ENCODE results near the gene POU4F3.
A peak's percentile ranks its signal among the peaks of the same experiment; 100 is the strongest.
"Not testable (repeated sequence)": the region's sequence is repeated elsewhere in the genome, so short reads cannot be mapped to it uniquely, and the experiment has no call there.

Gene POU4F3

DNA sequence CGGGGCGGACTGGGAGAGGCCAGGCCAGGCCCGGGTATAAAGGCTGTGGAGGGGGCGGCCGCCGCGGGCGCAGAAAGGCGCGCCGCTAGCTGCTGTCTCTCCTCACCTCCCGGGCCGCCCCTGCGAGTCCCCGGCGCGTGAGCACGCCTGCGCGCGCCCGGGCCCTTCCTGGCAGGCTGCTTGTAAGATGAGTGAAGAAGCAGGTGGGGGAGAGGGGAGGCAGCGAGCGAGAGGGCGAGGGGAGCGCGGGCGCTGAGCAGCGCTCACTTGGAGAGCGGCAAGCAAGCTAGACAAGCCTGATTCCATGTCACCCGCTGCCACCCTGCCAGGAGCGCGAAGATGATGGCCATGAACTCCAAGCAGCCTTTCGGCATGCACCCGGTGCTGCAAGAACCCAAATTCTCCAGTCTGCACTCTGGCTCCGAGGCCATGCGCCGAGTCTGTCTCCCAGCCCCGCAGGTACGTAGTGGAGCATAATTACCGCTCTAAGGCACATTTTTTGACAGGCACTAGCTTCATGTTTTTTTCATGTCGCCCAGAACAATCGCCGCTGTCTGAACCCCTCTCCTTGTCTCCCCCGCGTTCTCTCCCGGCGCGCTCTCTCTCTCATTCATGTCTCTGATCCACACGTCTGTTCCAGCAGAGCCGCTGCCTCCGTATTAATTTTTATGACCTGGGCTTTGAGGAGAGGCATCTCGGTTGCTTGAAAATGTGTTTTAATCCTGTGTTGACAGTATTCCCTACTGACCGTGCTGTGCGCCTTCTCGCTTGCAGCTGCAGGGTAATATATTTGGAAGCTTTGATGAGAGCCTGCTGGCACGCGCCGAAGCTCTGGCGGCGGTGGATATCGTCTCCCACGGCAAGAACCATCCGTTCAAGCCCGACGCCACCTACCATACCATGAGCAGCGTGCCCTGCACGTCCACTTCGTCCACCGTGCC lies at the start of gene POU4F3:
Gene POU4F3 (plus strand): TSS at position 66 of the 941 bp plus-strand sequence. CDS start 274 bp downstream, at position 340.
- no peak for DNase-seq (ENCODE audit: low spot score)

- DNase-seq (ENCODE audit: low spot score): peak; percentile 14
Observed at GRCh38 chr5:146290318-146290717, 48.3 kb upstream of the POU4F3 start.

DNA sequence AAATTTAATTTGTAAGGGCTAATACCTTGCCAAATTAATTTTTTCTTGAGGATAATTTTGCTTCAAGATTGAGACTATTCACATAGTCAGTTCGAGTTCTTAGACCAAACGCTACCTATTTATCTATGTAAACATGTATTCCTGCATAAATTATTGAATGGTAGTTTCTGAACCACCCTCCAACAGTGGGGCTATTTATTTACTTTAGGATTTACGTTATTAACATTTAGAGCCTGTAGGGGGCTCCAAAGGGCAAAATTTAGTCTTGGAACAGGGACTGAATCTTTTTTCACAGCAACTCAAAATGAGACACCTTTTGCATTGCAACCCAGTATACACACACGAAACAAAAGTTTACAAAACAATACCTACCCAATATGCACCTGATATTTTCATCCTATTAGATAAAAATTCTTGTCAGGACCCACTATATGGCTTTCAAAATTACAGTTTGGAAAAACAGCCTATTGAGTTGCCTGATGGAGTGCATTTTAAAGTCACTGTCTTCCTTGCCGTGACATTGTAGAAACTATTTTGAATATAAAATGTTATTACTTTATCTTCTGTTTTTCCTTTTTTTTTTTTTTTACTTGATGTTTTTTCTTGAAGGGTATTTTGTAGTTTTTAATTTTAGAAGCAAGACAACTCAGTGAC lies 47.1 kb upstream of the POU4F3 start:
- DNase-seq (ENCODE audit: low spot score): peak; percentile 78

- no peak for DNase-seq (ENCODE audit: low spot score)
Observed at GRCh38 chr5:146296245-146296644, 42.4 kb upstream of the POU4F3 start.

DNA sequence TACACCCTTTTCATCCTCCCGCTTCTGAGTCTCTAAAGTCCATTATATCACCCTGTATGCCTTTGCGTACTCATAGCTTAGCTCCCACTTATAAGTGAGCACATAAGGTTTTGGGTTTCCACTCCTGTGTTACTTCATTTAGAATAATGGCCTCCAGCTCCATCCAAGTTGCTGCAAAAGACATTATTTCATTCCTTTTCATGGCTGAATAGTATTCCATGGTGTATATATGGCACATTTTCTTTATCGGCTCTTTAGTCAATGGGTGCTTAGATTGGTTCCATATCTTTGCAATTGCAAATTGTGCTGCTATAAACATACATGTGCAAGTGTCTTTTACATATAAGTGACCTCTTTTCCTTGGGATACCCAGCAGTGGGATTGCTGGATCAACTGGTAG lies 39.7 kb upstream of the POU4F3 start:
- DNase-seq (ENCODE audit: low spot score): not testable (repeated sequence)

DNA sequence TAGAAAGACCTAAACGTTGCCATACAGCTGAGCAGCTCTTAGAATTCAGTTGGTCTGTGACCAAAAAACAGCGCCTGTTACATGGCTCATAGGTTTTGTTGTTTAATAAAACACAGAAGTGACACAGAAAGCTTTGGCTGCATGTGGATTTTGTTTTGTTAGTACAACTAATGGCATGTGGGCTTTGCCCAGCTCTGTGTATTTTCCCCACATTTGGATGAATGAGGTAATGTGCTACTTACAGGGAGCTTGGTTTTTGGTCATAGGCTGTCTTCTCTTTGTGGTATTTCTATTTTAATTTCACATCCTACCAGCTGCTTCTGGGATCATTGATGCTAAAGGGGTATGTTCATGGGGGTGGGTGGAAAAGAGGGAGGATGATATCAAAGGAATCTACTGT lies 37.0 kb upstream of the POU4F3 start:
- DNase-seq (ENCODE audit: low spot score): no peak

- DNase-seq (ENCODE audit: low spot score): no peak
Observed at GRCh38 chr5:146302406-146302805, 36.2 kb upstream of the POU4F3 start.

DNA sequence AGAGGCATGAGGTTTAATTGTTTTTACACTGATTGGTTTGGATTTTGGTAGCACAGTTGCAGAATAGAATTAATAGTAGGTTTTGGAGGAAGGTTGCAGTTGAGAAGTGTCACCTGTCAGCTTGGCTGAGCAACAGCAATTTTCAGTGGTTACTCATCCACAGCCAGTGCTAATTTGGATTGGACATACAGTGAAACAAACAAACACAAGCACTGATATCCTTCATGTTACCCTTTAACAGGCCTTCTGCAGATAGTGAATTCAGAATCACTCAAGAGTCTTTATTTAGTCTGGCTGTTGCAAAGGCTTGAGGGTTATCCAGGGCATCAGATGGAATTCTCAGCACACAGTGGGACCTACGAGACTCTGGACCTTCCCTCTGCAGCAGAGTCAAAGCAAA lies 31.8 kb upstream of the POU4F3 start:
- DNase-seq (ENCODE audit: low spot score): no peak

DNA sequence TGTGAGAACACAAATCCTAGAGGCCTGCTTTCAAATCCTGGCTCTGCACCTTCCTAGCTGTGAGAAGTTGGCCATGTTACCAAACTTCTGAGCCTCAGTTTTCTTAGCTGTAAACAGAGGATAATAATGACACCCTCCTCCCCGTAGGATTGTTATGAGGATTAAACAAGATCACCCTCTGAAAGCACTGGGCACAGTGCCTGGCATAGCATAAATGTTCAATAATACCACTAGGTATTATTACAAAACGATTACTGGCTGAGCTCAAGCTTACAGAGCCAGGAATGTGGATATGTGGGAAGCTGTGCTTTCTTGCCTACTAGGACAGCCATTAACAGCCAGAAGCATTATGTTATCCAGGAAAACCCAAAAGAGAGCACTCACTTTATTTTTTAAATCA lies 30.8 kb upstream of the POU4F3 start:
- no peak for DNase-seq (ENCODE audit: low spot score)

- no peak for DNase-seq (ENCODE audit: low spot score)
Observed at GRCh38 chr5:146310540-146310939, 28.1 kb upstream of the POU4F3 start.

DNA sequence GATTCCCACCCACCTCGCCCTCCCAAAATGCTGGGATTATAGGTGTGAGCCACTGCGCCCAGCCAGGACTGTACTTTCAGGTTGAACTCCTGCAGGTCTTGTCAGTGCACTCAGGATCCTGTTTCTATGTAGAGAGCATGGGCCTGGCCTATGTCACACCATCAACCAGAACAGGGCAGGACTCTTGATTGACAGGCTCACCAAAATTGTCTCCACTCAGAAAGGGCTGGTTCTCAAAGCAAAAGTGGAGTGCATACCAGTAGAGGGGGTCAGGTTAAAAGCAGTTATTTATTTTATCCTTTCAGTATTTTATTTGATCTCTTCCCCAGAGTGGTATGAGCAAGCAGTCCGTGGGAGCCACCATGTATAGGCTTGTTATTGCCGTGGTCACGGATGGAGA lies 27.4 kb upstream of the POU4F3 start:
- no peak for DNase-seq (ENCODE audit: low spot score)

DNA sequence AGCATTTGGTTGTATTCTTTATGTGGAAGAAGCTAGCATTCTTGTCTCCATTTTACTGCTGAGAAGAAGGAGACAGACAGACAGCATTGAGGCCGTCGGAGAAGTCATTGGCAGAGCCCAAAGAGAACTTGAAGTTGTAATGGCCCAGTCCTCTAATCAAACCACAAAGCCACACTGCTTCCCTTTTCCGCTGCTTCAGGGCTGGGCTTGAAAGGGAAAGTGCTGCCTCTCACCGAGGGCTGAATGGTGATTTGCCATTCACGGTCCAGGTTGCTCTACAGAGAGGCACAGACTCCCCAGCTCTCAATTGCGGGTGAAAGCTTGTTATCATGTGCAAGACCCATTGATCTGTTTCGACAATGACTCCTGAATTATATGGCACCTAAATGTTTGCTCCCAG lies 25.6 kb upstream of the POU4F3 start:
- DNase-seq (ENCODE audit: low spot score): no peak

DNA sequence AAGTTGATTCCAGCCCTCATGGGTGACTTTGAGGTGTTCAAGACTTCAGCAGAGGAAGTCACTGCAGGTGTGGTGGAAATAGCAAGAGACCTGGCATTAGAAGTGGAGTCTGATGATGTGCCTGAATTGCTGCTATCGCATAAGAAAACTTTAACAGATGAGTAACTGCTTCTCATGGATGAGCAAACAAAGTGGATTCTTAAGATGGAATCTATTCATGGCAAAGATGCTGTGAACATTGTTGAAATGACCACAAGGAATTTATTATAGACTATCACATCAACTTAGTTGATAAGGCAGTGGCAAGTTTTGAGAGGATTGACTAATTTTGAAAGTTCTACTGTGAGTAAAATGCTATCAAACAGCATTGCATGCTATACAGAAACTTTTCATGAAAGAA lies 17.1 kb upstream of the POU4F3 start:
- no peak for DNase-seq (ENCODE audit: low spot score)

DNA sequence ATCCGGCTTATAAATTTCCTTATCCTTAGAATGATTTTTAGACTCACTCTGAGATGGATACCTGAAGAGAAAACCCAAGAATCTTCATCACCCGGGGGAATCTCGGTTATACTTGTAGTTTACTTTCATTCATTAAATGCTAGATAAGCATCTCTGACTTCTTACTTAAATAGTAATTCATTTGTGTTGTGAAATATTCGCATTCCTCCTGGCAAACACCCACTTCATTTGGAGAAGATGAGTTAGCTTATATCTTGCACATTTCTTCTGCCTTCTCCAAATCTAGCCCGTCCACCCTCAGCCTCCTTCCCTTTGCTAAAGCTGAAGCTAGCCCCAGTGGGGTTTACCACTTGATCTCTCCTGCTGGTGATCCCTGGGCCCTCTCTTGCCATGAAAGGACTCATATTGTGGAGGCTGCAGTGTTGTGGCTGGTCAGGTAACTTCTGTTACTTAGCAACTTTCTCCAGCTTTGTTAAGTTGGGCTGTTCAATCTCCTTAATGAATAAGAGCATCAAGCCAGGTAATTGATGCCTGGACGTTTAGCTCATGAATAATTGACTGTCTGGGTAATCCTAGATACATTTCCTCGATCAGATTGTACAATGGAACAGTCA lies 11.3 kb upstream of the POU4F3 start:
- no peak for DNase-seq (ENCODE audit: low spot score)

GRCh38 chr5:146327989-146328388 lies 10.7 kb upstream of the POU4F3 start:
- no peak for DNase-seq (ENCODE audit: low spot score)

GRCh38 chr5:146329697-146330096 lies 8.9 kb upstream of the POU4F3 start:
- DNase-seq (ENCODE audit: low spot score): no peak

- DNase-seq (ENCODE audit: low spot score): no peak
Observed at GRCh38 chr5:146331423-146331822, 7.2 kb upstream of the POU4F3 start.

- no peak for DNase-seq (ENCODE audit: low spot score)
Observed at GRCh38 chr5:146334074-146334533, 4.5 kb upstream of the POU4F3 start.

- no peak for DNase-seq (ENCODE audit: low spot score)
Observed at GRCh38 chr5:146336197-146336596, 2.4 kb upstream of the POU4F3 start.

DNA sequence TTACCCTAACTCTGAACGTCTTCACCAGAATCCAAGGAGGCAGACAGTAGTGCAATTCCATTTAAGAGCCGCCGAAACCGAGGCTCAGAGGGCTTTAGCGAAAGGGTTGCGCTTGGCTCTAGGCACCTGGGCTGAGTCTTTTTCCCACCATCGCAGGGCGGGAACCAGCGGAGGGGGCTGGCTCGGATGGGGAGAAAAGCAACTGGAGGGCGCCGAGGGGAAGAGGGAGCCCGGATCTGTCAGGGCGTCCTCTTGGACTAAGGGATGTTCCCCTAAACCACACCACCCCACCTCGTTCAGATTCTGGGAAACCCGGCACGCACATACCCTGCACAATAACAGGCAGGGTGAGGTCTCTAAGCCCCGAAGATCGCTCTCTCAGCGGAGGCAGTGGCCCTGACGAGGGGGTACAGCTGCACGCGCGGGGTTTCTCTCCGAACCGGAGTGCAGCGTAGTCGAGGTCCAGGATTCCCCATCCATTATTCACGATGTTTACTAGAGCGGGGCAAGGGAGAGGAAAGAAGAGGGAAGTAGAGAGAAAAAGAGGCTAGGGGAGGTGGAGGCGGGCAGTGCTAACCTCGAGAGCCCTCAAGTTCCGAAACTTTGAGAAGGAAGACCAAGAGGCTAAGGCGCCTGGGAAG lies 1.3 kb upstream of the POU4F3 start:
- DNase-seq (ENCODE audit: low spot score): no peak

DNA sequence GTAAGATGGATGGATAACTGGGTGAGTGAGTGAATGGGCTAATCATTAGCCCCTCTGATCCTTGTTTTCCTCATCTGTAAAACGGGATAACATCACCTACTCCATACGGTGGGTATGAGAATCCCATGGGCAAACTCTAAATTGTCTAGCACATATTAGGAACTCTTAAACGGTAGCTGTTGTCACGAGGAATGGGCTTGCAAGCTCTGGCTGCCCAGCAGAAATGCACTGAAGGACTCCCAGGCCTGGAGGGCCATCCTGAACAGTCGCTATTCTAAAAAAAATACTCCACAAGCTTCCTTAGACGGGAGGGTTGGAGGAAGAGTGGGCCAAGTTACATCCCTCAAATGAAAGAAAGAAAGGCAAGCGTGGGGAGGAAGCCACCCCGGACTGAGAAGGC lies 711 bp upstream of the POU4F3 start:
- DNase-seq (ENCODE audit: low spot score): no peak

GRCh38 chr5:146339715-146340259 lies 1.1 kb downstream of the POU4F3 start:
- no peak for DNase-seq (ENCODE audit: low spot score)

Data from NAMALWA (cell line).